ENCODE measurements around the gene CBFB.

CBFB gene

DNA sequence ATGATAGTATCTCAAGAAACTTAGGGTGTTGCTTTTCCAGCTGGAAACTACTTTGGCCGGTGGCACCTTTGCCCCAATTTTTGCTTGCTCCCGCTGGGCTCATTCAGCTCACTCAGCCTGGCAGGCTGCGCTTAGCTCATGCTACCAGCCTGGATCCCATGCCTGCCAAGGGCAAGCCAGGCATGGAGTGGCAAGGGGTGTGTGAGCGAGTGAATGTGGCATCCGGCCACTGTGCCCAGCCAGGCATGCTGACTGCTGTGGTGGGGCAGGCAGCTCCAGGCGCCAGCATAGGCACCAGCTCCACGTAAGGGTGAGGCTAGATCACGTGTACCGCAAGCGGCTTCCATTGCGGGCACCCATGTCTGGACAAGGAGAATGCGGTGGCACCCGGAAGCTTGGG, 112.4 kb downstream of the CBFB start:
- no peak for DNase-seq

DNA sequence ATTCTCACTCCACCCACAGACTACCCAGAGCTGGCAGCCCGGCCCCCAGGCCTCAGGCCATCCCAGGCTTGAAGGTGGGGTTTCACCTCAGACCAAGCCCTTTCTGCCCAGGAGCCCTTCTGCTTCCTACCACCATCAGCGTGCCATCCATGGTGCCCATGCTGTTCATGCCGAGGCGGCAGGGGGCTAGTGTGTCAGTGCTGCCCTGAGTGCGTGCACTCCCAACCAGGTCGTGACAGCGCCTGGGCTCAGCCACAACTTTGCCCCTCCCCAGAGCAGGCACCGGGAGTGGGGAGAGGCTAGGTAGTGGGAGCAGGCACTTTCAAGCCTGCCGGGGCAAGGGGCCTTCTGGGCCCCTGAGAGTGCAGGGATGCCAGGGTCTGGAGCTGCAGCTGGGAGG, 113.4 kb downstream of the CBFB start:
- no peak for DNase-seq

DNA sequence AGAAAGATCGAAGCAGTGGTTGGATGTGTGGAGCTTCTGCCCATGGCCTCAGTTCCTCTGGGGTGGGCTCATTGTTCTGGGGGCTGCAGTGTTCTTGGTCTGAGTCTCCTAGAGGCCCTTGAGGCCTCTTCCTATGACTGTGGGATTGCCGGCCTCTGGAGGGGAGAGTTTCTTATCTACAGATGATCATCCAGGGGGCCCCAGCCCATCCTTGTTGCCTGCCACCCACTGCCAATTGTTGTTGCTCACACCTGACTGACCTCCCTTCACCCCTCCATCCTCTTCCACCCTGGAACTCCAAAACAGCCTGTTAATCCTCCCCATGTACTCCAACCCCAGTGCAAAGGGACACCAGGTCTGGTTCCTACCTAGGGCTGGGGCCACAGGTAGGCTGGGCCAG, 116.0 kb downstream of the CBFB start:
- DNase-seq, result no peak

DNA sequence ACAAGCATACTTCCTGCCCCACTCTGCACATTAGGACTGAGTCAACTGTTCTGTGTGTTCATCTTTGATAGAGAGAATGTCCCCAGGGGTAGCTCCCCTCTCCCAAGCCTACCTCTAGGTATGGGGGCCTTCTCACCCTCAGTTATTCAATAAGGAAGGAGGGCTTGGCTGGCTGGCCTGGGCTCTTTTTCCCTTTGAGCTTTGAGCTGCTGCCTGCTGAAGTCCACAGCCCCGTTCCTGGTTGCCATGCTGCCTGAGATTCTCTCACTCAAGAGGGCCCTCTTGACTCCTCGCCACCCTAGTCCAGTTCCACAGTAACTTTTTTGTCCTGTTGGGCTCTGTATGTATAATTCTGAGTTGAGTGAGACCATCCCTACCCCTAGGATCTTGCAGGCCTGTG, 116.8 kb downstream of the CBFB start:
- no peak for DNase-seq

DNA sequence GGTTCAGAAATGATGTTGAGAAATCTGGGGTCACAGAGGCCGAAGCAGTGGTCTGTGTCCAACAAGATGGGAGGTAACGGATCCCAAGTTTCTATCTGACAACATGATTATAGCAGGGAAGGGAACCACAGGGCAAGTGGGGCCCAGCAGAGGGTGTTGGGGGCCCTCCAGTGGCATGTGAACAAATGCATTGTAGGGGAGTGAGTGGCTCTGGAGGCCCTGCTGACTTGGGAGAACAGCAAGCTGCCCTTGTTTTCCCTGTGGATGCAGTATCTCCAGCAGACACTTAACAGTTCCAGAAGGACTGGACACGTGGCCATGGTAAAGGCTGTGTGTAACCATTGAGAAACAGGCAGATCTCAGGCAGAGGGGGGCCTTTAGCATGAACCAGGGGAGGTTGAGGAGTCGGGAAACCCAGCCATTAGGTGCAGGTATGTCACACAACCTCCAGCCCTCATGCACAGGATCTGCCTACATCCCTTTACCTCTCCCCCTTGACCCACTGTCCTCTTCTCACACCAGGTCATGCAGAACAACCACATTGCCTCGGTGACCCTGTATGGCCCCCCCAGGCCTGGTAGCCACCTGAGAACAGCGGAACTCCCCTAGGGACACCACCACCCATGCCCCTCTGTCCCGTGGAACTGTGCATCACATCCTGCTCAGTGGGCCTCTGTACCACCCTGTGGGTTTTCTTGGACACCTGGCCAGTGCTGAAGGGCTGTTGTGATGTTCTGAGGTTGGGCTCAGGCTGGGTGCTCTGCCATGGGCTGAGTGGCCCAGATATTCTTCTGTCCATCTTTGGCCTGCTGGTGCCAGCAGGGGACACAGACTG, 117.8 kb downstream of the CBFB start:
- no peak for DNase-seq

DNA sequence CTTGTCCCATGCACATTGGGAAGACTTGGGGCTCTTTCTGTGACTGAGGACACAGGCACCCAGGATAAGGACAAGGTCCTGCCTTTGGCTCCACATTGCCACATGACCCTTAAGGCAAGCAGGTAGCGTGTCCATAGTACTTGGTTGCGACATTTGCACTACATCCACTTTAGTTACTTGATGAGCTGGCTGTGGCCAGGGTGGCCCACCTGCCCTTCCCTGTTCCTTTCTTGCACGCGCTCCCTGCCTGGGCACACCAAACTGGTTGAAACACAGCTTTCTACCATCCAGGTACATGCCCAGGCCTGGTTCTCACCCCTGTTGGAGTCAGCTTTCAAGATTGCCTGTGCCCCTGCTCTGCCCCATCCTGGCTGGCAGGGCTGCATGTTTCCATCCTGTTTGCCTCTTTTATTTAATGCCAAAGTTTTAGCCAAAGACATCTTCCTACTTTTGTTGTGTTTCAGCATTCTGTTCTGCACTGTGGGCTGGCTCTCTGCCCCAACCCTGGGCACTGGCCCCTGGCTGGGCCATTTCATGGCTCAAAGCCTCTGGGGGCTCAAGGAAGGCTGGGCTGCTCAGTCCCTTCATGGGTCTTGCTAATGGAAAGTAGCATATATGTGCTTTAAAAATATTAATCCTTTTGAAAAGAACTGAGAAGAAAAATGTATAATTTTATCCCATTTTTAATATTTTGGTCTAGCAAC, 118.6 kb downstream of the CBFB start:
- no peak for DNase-seq

DNA sequence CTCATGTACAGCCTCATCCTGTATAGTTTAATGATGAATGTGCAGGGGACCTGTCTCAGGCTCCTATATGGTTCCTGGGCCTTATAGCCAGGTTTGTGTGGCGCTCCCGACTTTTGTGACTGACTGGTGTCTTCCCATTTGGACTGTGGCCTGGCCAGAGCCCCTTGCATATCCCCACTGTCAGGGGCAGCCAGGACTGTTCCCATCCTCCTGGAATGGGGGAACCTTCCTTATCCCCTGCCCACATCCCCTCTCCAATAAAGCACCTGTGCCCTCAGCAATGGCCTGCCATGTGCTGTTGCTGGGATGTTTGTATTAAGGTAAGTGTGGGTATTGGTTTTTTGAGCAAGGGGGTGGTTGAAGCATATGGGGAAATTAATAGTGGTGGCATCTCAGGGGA, 119.3 kb downstream of the CBFB start:
- DNase-seq, result no peak

DNA sequence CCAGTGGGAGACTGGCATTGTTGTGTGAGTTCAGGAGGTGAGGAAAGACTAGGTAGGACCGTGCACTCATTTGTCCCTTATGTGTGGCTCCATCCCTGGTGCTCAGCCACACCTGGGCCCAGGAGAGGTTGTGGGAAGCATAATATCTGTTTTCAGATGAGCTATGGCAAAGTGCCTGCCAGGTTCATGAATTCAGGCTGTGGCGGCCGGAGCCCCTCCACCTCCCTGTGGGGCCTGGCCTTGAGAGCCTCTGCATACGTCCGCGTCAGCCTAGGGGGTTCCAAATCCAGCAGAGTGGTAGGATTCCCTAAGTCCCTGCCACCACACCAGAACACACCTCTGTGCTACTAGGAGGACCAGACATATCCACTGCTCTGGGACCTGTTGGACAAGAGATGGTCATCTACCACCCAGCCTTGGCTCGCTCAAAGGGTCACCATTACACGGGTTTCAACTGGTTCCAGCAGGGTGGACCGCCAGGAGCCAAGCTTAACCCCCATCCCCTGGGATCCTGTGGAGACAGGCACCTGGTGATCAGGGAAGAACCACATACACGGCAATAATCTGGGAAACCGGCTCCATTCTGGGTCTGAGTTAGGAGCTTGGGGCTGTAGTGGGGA, 119.8 kb downstream of the CBFB start:
- DNase-seq, result no peak

DNA sequence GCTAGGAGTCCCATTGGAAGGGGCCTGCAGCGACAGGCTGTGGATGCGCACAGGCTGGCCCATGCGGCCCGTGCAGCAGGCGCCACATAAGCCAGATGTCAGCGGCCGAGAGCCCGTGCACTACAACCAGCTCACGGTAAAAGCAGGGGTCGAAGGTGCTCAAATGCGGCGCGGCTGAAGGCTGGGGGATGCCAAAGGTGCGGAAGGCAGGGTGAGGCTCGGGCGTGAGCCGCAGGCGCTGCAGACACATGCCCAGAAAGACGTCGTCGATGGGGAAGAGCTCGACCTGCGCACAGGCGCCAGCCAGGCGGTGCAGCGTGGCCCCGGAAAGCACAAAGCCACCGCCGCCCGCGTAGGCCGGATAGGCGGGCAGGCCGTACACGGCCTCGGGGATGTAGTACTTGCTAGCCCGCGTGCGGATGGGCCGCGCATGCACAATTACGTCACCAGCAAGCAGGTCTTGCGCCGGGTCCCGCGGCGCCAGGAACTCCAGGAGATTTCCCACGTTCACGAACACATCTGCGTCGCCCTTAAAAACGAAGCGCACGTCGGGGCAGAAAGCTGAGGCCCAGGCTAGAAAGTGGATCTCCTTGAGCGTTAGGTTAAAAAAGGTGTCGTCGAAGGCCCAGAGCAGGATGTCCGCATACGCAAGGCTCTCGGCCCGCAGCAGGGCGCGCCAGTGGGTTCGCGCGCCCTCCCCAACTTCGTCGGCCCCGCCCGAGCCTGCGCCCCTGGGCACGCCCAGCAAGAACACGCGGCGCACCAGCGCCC, 120.5 kb downstream of the CBFB start:
- no peak for DNase-seq

DNA sequence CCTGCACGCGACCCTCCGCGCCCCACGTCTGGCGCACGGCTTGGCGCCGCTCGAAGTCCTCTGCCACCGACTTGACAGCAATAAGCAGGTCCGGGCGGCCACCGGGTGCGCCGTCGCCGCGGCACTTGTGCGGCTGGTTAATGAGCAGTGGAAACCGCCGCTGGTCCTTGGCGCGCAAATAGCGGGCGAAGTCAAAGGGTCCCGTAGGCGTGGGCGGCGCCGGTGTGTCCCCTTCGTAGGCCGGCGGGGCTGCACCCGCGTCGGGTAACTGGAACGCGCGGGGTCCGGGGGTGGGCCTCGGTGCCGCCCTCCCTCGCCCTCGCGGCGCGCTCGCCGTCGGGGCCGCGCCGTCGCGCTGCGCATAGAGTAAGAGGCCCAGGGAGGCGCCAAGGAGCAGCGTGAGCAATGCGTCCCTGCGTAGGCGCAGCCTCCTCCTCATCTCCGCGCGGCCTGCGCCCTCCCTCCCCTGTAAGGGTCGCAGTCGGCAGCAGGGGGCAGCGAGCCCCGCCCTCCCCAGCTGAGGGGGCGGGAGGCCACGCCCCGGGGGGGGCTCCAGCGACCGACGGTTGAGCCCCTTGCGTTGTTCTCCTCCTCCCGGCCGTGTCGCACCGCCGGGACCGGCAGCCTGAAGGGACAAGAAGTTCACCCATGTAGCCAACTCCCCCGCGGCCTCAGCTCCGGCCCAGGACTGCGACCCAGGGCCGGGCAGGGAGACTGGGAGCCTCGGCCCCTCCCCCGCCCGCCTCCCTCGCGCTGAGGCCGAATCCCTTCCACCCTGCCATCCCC, 121.3 kb downstream of the CBFB start:
- no peak for DNase-seq

Measured in GF-D8 (cell line).